GM23248 (cell line): ENCODE results near the gene METRNL.

Experiments used
- EZH2 ChIP-seq: fragments of 200-600 bp; sonication (generic); IDR thresholded peaks from 2 replicates; pipeline ENCODE4 v1.6.1; 2018; ENCODE audit warnings: antibody characterized with exemption, mild to moderate bottlenecking; ENCODE audit not compliant: insufficient read depth, poor library complexity, severe bottlenecking
- EZH2phosphoT487 ChIP-seq: fragments of 200-600 bp; sonication (generic); IDR thresholded peaks from 2 replicates; pipeline ENCODE4 v1.6.1; 2018; ENCODE audit warnings: antibody characterized with exemption, moderate library complexity, mild to moderate bottlenecking, low read depth; ENCODE audit not compliant: insufficient read depth

- TF ChIP-seq EZH2: no peak
- no peak for TF ChIP-seq EZH2phosphoT487
Observed at GRCh38 chr17:83121921-83122820, 42.8 kb downstream of the METRNL start.
